Measurements from ENCODE around the gene DYRK4. TPM values are rescaled to one million over a fixed set of nuclear protein-coding genes. Genes with fewer than 3 reads are reported as not detected.

The DYRK4 gene
- total and polyA plus RNA-seq, 2 of the 8 experiments (the other 6 are each of a cell fraction or from before 2014, with no cell fraction given), result 10.5 to 11.4 TPM

DNA sequence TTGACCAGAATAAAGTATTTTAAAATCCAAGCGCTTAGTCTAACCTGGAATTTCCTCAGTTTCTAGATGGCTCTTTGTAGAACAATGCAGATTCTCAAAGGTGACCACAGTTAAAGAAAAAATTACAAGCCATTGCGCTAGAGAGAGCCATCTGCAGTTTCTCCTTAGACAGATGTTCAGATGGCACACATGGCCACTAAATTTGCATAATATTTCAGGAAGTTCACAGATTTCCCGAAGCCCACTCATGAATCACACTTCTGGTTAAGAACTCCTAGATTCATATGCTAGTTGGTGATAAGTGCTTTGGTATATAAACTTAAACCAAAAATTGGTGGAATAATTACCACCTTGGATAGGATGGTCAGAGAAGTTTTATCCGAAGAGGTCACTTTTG, 86.1 kb downstream of the DYRK4 start:
- no peak overlapping the region for H3K4ac ChIP-seq (replicated peaks; ENCODE audit: insufficient read length, low read depth, low read length)
- peak overlapping the region; percentile 80 to 95 (median 82); a peak in 6 of 7 replicates for H3K9ac ChIP-seq (replicated peaks in 1 of 4; ENCODE audit: extremely low read depth in 1 of 4, low read depth in 3 of 4, low read length in 3 of 4)
- no peaks in the 10 kb centered on the region for H3K9me3 ChIP-seq (ENCODE audit: insufficient read depth in 2 of 2, low read depth in 1 of 2, low read length in 1 of 2)
- 0 out of 7 replicates have a peak, but pooled peaks cover 0 to 3% (median 1%) of the 10 kb centered on the region in 4 experiments for H3K4me1 ChIP-seq (replicated peaks in 1 of 4; ENCODE audit: control insufficient read depth in 3 of 4, insufficient read depth in 4 of 4, low read length in 3 of 4)
- DNase-seq (ENCODE audit: low read depth in 1 of 2, low spot score in 2 of 2), result no peak
- no peaks in the 10 kb centered on the region for H3K27me3 ChIP-seq (replicated peaks in 1 of 4; ENCODE audit: control insufficient read depth in 3 of 4, extremely low read depth in 1 of 4, insufficient read depth in 3 of 4, low read length in 3 of 4)
- TF ChIP-seq SIN3A (conservative IDR thresholded peaks at IDR 0.05 in 1 of 2, IDR thresholded peaks at IDR 0.05 in 1 of 2; ENCODE audit: low read depth in 1 of 2, low read length in 2 of 2) (no peak), CBX8 (IDR thresholded peaks at IDR 0.05; ENCODE audit: borderline replicate concordance, low read depth, low read length) (no peak), GABPA (IDR thresholded peaks at IDR 0.05; ENCODE audit: borderline replicate concordance, insufficient read depth, low read length) (no peak), TCF12 (IDR thresholded peaks at IDR 0.05; ENCODE audit: low read depth, low read length) (no peak), CBX5 (IDR thresholded peaks at IDR 0.05; ENCODE audit: low read depth, low read length) (no peak), POLR2AphosphoS5 (IDR thresholded peaks at IDR 0.05; ENCODE audit: low read depth, low read length) (no peak)
- H3K79me1 ChIP-seq (ENCODE audit: low read depth, low read length), result no peaks in the 10 kb centered on the region
- H3K4me2 ChIP-seq (ENCODE audit: insufficient read depth in 1 of 2, low read depth in 2 of 2, low read length in 2 of 2), result peak overlapping the region; percentile 75 to 89
- CTCF ChIA-PET (ENCODE audit: partially characterized antibody), result interaction anchor here (0.8 to 1.3 kb wide), 2 partner anchors 8 to 67 kb away, joined by 3 to 4 read pairs; no protein-coding TSS in a partner anchor
- H3K23ac ChIP-seq (ENCODE audit: insufficient read length), result no peak overlapping the region
- H3K36me3 ChIP-seq (ENCODE audit: control insufficient read depth in 2 of 4, insufficient read depth in 4 of 4, low read length in 3 of 4), result no peaks in the 10 kb centered on the region
- H3K18ac ChIP-seq (ENCODE audit: extremely low read depth, low read length), result no peak overlapping the region
- H3K27ac ChIP-seq (ENCODE audit: low read depth, low read length), result 0 out of 2 replicates have a peak overlapping the region, but pooled peaks have one; percentile 91
- no peak overlapping the region for H4K5ac ChIP-seq (ENCODE audit: insufficient read length, low read depth, low read length)
- H4K91ac ChIP-seq (replicated peaks; ENCODE audit: insufficient read length, low read length), result no peak overlapping the region
- H2BK15ac ChIP-seq (ENCODE audit: low read length), result no peak overlapping the region
- H3K56ac ChIP-seq (replicated peaks; ENCODE audit: insufficient read length, low read depth, low read length), result no peak overlapping the region
- no peak overlapping the region for H3K14ac ChIP-seq (ENCODE audit: insufficient read length)
- H2BK12ac ChIP-seq (ENCODE audit: low read depth, low read length), result no peak overlapping the region
- no peak for FAIRE-seq
- POLR2A ChIA-PET (ENCODE audit: partially characterized antibody), result interaction anchor here (0.7 to 2.3 kb wide), 9 partner anchors 8 to 110 kb away, joined by 3 to 9 read pairs (median 4); partner anchors contain the start of gene DYRK4
- 0 out of 2 replicates have a peak overlapping the region, but pooled peaks have one; percentile 94 for H2AFZ ChIP-seq (ENCODE audit: low read length)
- no peak overlapping the region for H2BK20ac ChIP-seq (ENCODE audit: low read length)
- H2BK120ac ChIP-seq (replicated peaks; ENCODE audit: low read depth, low read length), result no peak overlapping the region
- H4K20me1 ChIP-seq (replicated peaks in 1 of 2; ENCODE audit: control insufficient read depth in 1 of 2, insufficient read depth in 2 of 2, low read length in 2 of 2), result peaks cover 0 to 1% of the 10 kb centered on the region in 2 experiments
- 0 out of 2 replicates have a peak, but pooled peaks cover 1% of the 10 kb centered on the region for H3K23me2 ChIP-seq (ENCODE audit: low read depth, low read length)
- no peak overlapping the region for H2AK5ac ChIP-seq (ENCODE audit: low read depth, low read length)
- H3K79me2 ChIP-seq (ENCODE audit: control insufficient read depth in 1 of 2, insufficient read depth in 2 of 2, low read length in 2 of 2), result peaks cover 0 to 35% of the 10 kb centered on the region in 2 experiments; a peak in 3 of 4 replicates
- peak overlapping the region; percentile 94; the same call in 1 of the 2 replicates for H4K8ac ChIP-seq (ENCODE audit: extremely low read depth, insufficient read depth, low read length)
- peak overlapping the region; percentile 35; the same call in 1 of the 2 replicates for H2BK5ac ChIP-seq (ENCODE audit: low read depth, low read length)
- H3K4me3 ChIP-seq (ENCODE audit: extremely low read depth in 1 of 4, insufficient read depth in 2 of 4, low read depth in 3 of 4, low read length in 4 of 4), result peak overlapping the region; percentile 90 to 98 (median 98)
- WGBS, 2 experiments (ENCODE audit: extremely low coverage in 1 of 2, insufficient coverage in 1 of 2, insufficient read length in 1 of 2, insufficient replicate concordance in 2 of 2, low coverage in 1 of 2, low lambda C conversion rate in 2 of 2, missing lambda C conversion rate in 1 of 2), result 70% methylated on average over 4 of the region's 4 CpGs; no CpG with 5 or more reads in 1 of the 2 experiments

Measured in H1 (cell line).